GM12801 (cell line): ENCODE results near the gene SUGCT.

ENCODE experiments used
- TF ChIP-seq, protein P1 (sequence below): IDR thresholded peaks from one replicate; pipeline ENCODE4 v1.5.1; 2011; ENCODE audit warnings: control low read depth; ENCODE audit not compliant: insufficient read length; ENCODE audit errors: extremely low read depth

The SUGCT gene

DNA sequence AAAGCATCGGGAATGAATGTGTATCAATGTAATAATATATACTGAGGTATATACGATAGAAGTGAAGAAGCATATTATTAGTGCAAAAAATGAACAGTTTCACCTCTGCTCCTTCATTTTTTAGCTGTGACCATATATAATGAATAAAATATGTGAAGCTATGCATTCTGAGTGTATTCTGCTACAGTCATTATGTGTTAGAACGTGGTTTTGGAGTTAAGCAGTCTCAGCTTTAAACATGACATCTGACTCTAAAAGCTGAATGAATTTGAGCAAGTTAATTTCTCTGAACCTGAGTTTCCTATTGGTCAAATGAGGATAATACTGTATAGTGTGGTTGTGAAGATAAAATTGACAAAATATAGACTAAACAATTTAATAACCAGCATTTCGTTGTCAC lies 358.1 kb downstream of the SUGCT start:
- TF ChIP-seq, protein P1, sequence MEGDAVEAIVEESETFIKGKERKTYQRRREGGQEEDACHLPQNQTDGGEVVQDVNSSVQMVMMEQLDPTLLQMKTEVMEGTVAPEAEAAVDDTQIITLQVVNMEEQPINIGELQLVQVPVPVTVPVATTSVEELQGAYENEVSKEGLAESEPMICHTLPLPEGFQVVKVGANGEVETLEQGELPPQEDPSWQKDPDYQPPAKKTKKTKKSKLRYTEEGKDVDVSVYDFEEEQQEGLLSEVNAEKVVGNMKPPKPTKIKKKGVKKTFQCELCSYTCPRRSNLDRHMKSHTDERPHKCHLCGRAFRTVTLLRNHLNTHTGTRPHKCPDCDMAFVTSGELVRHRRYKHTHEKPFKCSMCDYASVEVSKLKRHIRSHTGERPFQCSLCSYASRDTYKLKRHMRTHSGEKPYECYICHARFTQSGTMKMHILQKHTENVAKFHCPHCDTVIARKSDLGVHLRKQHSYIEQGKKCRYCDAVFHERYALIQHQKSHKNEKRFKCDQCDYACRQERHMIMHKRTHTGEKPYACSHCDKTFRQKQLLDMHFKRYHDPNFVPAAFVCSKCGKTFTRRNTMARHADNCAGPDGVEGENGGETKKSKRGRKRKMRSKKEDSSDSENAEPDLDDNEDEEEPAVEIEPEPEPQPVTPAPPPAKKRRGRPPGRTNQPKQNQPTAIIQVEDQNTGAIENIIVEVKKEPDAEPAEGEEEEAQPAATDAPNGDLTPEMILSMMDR: no peak

DNA sequence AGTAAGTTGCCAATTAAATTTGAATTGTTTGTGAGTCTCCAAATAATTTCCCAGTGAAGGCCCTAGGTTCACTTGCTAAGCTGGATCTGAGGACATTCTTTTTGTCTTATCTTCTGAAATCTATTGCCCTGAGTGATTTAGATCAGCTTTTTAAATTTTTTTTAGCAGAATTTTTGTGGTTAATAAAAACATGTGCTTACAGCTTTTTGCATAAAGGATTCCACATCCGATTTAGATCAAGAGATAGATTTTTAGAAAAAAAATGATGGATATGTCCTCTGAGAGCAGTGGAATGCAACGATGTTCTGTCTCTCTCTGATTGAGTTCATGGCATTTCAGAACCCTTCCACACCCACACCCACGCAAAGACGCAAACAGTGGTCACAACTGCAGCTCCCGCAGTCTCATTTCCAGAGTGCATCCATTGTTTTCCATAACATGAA lies 358.8 kb downstream of the SUGCT start:
- TF ChIP-seq, protein P1: no peak

DNA sequence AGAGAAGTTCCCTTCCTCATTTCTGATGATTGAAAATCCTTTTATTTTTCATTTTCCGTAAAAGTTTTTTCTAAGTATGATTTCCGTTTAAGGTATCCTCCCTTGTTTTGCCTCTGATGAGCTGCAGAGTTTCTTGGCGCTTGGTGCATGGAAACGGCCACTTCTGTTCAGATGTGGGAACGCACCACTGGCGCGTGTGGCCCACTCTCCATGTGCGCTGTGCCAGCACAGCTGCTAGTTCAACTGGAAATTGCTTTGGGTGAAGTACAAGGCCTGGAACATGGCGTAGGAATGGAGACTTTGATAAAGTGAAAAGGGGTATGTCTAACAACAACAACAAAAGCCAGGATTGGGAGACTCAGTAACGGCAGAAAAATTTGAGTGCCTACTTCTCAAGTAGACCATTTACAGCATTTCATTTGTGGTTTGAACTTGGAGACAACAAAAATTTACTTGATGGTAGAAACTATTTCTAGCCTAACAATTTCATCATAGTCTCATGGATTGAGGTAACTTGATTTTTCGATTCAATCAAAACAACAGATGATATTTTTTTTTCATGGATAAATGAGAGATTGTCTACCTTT lies 364.2 kb downstream of the SUGCT start:
- TF ChIP-seq, protein P1: no peak

DNA sequence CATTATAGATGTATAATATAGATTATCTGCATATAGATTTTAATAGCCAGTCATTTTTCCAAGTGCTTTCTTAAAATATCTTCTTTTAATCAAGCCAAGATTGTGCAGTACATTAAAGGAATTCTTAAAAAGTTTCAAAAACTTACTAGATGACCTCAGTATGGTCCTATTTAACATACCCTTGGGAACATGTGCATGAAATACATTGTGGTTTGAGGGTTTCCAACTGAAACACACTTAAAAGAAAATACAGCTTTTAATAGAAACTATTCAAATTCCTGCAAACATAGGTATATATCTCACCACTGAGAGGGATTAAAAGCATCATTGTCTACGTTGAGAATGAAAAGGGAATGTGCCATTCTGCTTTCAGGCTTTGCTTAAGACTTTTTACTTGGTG lies 364.9 kb downstream of the SUGCT start:
- TF ChIP-seq, protein P1: no peak

DNA sequence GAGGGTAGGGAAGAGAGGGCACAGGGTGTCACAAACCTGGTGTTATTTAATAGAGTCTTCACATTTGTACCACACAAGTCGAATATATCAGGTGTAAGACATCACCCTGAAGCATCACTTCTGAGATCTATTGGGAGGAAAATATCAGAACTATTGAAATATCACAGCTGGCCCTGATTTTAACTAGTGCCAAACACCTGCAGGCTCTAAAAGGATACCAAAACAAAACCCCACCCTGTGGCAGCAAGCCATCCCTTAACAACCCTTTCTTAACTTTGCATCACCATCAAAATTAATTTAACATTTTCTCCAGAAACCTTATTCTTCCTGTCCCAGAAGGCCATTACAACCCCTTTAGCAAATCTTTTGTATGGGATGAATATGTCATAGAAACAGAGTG lies 365.4 kb downstream of the SUGCT start:
- TF ChIP-seq, protein P1: no peak

DNA sequence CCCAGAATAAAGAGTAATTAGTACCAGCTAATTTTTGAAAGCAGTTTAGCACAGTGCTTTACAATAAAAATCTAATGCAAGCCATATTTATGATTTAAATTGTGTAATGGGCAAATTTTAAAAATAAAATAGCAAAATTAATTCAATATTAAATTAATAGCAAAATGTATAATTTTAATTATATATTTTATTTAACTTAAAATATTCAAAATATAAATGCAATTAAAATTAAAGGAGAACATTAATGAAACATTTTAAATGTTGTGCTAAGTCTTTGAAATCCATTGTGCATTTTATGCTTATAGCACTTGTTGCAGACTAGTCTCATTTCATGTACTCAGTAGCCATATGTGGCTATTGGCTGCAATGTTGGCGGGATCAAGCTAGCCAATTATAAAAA lies 367.6 kb downstream of the SUGCT start:
- TF ChIP-seq, protein P1: no peak

DNA sequence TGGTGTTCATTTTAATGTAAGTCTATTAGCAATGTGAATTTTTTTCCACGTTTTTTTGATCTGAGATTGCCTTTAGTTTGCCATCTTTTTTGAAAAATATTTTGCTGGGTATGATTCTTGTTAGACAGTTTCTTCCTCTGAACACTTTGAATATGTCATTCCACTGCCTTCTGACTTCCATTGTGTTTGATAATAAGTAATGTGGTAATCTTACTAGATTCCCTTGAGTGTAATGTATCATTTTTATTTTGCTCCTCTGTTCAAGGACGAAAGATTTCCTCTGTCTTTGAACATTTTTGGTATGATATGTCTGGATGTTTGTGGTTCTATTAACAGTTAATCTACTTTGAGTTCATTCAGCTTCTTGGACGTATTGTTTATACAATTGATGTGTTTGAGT lies 371.4 kb downstream of the SUGCT start:
- TF ChIP-seq, protein P1: no peak
